MM.1S (cell line): ENCODE measurements around the gene AGXT.

Experiments used
- EZH2 ChIP-seq: fragments of 300-600 bp; sonication (generic); optimal IDR thresholded peaks from 2 replicates; pipeline ENCODE3; 2017; ENCODE audit warnings: low read depth, mild to moderate bottlenecking, antibody characterized with exemption, low read length, mixed read lengths
- TF ChIP-seq, protein P1 (sequence below): fragments of 300-600 bp; sonication (generic); IDR thresholded peaks from 2 replicates; pipeline ENCODE4 v1.5.1; 2016; ENCODE audit warnings: antibody characterized with exemption, low read length, mixed read lengths

DNA sequence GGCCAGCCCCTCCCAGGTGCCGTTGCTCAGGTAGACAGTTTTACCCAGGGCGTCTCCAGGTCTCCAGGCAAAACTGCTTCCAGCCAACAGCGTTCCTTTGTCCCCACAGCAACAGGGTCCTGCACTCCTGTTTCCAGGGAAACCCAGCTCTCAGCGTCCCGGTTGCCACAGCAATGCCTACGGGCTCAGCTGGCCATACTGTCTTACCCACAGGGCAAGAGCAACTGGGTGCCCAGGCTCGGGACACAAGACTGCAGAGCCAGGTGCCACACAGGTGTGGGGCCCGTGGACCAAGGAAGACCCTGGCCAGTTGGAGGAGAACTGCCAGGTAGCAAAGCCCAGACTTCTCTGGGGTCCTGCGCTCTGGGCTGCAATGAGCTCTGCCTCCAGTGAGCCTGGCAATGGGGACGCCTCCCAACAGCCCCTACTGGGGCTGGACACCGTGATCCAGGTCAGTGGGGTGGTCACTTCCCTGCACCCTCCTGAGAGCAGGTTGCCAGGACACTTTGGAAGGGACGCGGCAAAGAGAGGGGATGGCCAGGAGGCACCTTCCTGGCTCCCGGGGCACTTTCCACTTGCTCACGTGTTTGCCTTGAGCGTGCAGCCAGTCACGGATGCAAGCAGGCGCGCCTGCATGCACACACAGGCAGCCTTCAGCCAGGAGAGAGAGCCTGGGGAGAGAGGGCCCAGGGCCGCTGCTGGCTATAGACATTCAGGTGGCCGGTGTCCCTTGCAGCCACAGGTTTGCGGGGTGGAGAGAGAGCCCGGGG, 37.7 kb downstream of the AGXT start, which contains the start of gene CROCC2:
- TF ChIP-seq, protein P1, sequence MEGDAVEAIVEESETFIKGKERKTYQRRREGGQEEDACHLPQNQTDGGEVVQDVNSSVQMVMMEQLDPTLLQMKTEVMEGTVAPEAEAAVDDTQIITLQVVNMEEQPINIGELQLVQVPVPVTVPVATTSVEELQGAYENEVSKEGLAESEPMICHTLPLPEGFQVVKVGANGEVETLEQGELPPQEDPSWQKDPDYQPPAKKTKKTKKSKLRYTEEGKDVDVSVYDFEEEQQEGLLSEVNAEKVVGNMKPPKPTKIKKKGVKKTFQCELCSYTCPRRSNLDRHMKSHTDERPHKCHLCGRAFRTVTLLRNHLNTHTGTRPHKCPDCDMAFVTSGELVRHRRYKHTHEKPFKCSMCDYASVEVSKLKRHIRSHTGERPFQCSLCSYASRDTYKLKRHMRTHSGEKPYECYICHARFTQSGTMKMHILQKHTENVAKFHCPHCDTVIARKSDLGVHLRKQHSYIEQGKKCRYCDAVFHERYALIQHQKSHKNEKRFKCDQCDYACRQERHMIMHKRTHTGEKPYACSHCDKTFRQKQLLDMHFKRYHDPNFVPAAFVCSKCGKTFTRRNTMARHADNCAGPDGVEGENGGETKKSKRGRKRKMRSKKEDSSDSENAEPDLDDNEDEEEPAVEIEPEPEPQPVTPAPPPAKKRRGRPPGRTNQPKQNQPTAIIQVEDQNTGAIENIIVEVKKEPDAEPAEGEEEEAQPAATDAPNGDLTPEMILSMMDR = no peak
- TF ChIP-seq EZH2 = no peak
